BE2C (cell line): ENCODE data around the gene XCR1.

Source experiments
- DNase-seq: peaks from one replicate; pipeline ENCODE4 v3.0.0-alpha.2; 2020
- H3K27me3 ChIP-seq: fragments of 250-450 bp; sonication (Bioruptor Pico); 2 replicates; pipeline ENCODE4 v1.5.1; 2020; ENCODE audit warnings: mild to moderate bottlenecking
- H3K36me3 ChIP-seq: fragments of 250-450 bp; sonication (Bioruptor Pico); 2 replicates; pipeline ENCODE4 v1.5.1; 2020; ENCODE audit warnings: mild to moderate bottlenecking
- H3K4me1 ChIP-seq: fragments of 250-450 bp; sonication (Bioruptor Pico); 2 replicates; pipeline ENCODE4 v1.5.1; 2020
- H3K4me3 ChIP-seq: 2 replicates; pipeline ENCODE4 v1.5.1; 2011; ENCODE audit warnings: low read depth, low read length
- H3K9me3 ChIP-seq: fragments of 250-450 bp; sonication (Bioruptor Pico); 2 replicates; pipeline ENCODE4 v1.5.1; 2020
- CTCF ChIP-seq: IDR thresholded peaks from 2 replicates; pipeline ENCODE4 v1.5.1; 2012; ENCODE audit warnings: mild to moderate bottlenecking, low read depth, low read length

The XCR1 gene

GRCh38 chr3:46031269-46031668 is 4.0 kb upstream of the XCR1 start:
- no peak for DNase-seq
- TF ChIP-seq CTCF: no peak
- Histone ChIP-seq H3K27me3 (no peaks in the 10 kb centered on the region), H3K9me3 (no peaks in the 10 kb centered on the region), H3K4me3 (no peak overlapping the region), H3K36me3 (no peaks in the 10 kb centered on the region), H3K4me1 (no peaks in the 10 kb centered on the region)

- Histone ChIP-seq H3K4me3 (no peak overlapping the region), H3K9me3 (no peaks in the 10 kb centered on the region), H3K4me1 (no peaks in the 10 kb centered on the region), H3K27me3 (no peaks in the 10 kb centered on the region), H3K36me3 (no peaks in the 10 kb centered on the region)
- no peak for DNase-seq
- TF ChIP-seq CTCF: no peak
Observed at GRCh38 chr3:46030626-46031025, 3.3 kb upstream of the XCR1 start.

GRCh38 chr3:46029953-46030543 is 2.8 kb upstream of the XCR1 start:
- no peaks in the 10 kb centered on the region for H3K9me3 ChIP-seq
- H3K4me1 ChIP-seq: no peaks in the 10 kb centered on the region
- DNase-seq: no peak
- no peak overlapping the region for H3K4me3 ChIP-seq
- no peaks in the 10 kb centered on the region for H3K27me3 ChIP-seq
- H3K36me3 ChIP-seq: no peaks in the 10 kb centered on the region
- TF ChIP-seq CTCF: no peak

GRCh38 chr3:46027736-46028397 is 584 bp upstream of the XCR1 start:
- Histone ChIP-seq H3K36me3 (no peaks in the 10 kb centered on the region), H3K4me3 (no peak overlapping the region), H3K9me3 (no peaks in the 10 kb centered on the region), H3K27me3 (no peaks in the 10 kb centered on the region), H3K4me1 (no peaks in the 10 kb centered on the region)
- no peak for DNase-seq
- no peak for TF ChIP-seq CTCF

GRCh38 chr3:46025139-46025538 is 2.1 kb downstream of the XCR1 start:
- H3K4me3 ChIP-seq: no peak overlapping the region
- no peak for TF ChIP-seq CTCF
- no peaks in the 10 kb centered on the region for H3K4me1 ChIP-seq

GRCh38 chr3:46024131-46024530 is 3.2 kb downstream of the XCR1 start:
- no peaks in the 10 kb centered on the region for H3K36me3 ChIP-seq
- TF ChIP-seq CTCF: no peak
- H3K9me3 ChIP-seq: no peaks in the 10 kb centered on the region
- H3K27me3 ChIP-seq: no peaks in the 10 kb centered on the region
- H3K4me3 ChIP-seq: no peak overlapping the region
- no peaks in the 10 kb centered on the region for H3K4me1 ChIP-seq
- DNase-seq: no peak

More at GRCh38 chr3:46025139-46025538, 2.1 kb downstream of the XCR1 start:
- no peaks in the 10 kb centered on the region for H3K27me3 ChIP-seq
- no peaks in the 10 kb centered on the region for H3K36me3 ChIP-seq
- H3K9me3 ChIP-seq: no peaks in the 10 kb centered on the region
- DNase-seq: no peak
